ENCODE results near the gene ALG8. TPM values are rescaled to one million over a fixed set of nuclear protein-coding genes. Genes with fewer than 3 reads are reported as not detected.

ALG8 gene
- total RNA-seq, 1 experiment from 2014 or later: 67.5 TPM

DNA sequence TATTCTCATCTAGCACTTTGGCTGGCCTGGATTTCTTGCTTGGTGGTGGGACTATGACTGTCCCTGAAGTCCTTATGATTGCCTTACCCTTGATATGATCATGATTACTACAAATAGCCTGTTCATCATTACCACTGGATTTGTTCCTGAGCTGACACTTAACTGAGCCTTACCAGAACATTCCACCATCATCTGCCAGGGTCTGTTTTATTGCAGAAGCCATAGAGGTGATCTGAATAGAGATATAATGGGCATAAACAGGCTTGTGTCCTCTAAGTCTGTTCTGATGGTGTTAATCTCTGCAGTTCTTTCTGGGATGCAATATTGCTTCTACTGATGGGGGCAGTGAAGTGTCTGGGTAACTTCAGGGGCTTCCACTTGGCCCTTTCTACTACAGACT, 12.4 kb upstream of the ALG8 start:
- intact Hi-C loops (cut with micrococcal nuclease; ENCODE audit: unreplicated experiment): no loop called here
- ChIA-PET CTCF (no interaction called here), POLR2A (ENCODE audit: unreplicated experiment) (no interaction called here)
- Histone ChIP-seq H3K9me2 (ENCODE audit: insufficient read depth) (no peaks in the 10 kb centered on the region), H3K4me3 (no peak overlapping the region), H3K36me3 (ENCODE audit: low read depth) (no peaks in the 10 kb centered on the region), H3K9me3 (ENCODE audit: insufficient read depth, low read depth) (no peaks in the 10 kb centered on the region), H3K27ac (no peak overlapping the region), H3K4me1 (replicated peaks; ENCODE audit: insufficient read depth) (0 out of 2 replicates have a peak, but pooled peaks cover 3% of the 10 kb centered on the region), H3K27me3 (ENCODE audit: insufficient read depth, low read depth) (no peaks in the 10 kb centered on the region), H4K20me1 (ENCODE audit: insufficient read depth) (no peaks in the 10 kb centered on the region), H3K79me2 (ENCODE audit: low read depth) (no peaks in the 10 kb centered on the region), H3K4me2 (no peak overlapping the region), H2AFZ (no peak overlapping the region), H3F3A (ENCODE audit: insufficient read depth, low read depth) (no peaks in the 10 kb centered on the region; the same call in 1 of the 2 replicates)
- no peak for TF ChIP-seq EZH2 (IDR thresholded peaks at IDR 0.05; ENCODE audit: low read depth)
- TF ChIP-seq, protein P1, sequence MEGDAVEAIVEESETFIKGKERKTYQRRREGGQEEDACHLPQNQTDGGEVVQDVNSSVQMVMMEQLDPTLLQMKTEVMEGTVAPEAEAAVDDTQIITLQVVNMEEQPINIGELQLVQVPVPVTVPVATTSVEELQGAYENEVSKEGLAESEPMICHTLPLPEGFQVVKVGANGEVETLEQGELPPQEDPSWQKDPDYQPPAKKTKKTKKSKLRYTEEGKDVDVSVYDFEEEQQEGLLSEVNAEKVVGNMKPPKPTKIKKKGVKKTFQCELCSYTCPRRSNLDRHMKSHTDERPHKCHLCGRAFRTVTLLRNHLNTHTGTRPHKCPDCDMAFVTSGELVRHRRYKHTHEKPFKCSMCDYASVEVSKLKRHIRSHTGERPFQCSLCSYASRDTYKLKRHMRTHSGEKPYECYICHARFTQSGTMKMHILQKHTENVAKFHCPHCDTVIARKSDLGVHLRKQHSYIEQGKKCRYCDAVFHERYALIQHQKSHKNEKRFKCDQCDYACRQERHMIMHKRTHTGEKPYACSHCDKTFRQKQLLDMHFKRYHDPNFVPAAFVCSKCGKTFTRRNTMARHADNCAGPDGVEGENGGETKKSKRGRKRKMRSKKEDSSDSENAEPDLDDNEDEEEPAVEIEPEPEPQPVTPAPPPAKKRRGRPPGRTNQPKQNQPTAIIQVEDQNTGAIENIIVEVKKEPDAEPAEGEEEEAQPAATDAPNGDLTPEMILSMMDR (conservative IDR thresholded peaks at IDR 0.05): no peak
- no peak for DNase-seq
- BruUV-seq (replicated peaks): no TSS peak

DNA sequence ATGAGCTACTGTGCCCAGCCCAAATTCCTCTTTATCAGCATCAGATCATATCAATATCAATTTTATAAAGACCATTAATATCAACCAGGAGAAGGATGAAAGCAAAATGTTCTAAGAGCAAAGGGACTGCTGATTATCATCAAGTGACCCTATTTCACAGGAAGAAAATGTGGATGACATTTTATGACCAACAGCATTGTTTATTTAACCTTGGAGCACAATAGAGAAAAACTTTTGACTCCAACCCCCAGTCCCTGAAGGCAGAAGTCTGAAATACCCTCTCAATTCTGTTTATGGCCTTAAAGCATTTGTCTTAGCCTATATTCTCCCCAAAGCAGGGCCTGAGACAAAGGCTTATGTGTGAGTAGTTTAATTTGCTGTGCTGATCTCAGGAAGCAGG, 11.3 kb upstream of the ALG8 start:
- POLR2A ChIA-PET (ENCODE audit: unreplicated experiment): no interaction called here
- no peak for DNase-seq
- Histone ChIP-seq H2AFZ (no peak overlapping the region), H3K36me3 (ENCODE audit: low read depth) (no peaks in the 10 kb centered on the region), H3K4me2 (no peak overlapping the region), H3F3A (ENCODE audit: insufficient read depth, low read depth) (no peaks in the 10 kb centered on the region; the same call in 1 of the 2 replicates), H3K4me1 (replicated peaks; ENCODE audit: insufficient read depth) (0 out of 2 replicates have a peak, but pooled peaks cover 3% of the 10 kb centered on the region), H3K79me2 (ENCODE audit: low read depth) (no peaks in the 10 kb centered on the region), H3K9me2 (ENCODE audit: insufficient read depth) (no peaks in the 10 kb centered on the region), H3K27me3 (ENCODE audit: insufficient read depth, low read depth) (no peaks in the 10 kb centered on the region), H4K20me1 (ENCODE audit: insufficient read depth) (no peaks in the 10 kb centered on the region), H3K27ac (no peak overlapping the region), H3K4me3 (no peak overlapping the region), H3K9me3 (ENCODE audit: insufficient read depth, low read depth) (no peaks in the 10 kb centered on the region)
- intact Hi-C loops (cut with micrococcal nuclease; ENCODE audit: unreplicated experiment): no loop called here
- CTCF ChIA-PET: no interaction called here
- TF ChIP-seq EZH2 (IDR thresholded peaks at IDR 0.05; ENCODE audit: low read depth): no peak
- TF ChIP-seq, protein P1 (conservative IDR thresholded peaks at IDR 0.05): no peak
- no TSS peak for BruUV-seq (replicated peaks)

DNA sequence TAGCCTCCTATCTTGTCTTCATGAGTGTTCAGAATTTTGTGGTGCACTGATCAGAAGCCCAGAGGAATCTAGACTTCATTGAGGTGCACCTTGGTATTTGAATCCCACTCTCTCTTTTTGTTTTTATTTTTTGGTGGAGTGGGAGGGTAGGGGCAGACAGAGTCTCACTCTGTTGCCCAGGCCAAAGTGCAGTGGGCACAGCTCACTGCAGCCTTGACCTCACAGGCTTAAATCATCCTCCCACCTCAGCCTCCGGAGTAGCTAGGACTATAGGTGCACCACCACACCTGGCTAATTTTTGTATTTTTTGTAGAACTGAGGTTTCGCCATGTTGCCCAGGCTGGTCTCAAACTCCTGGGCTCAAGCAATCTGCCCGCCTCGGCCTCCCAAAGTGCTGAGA, 10.9 kb upstream of the ALG8 start:
- H3K36me3 ChIP-seq (ENCODE audit: low read depth): no peaks in the 10 kb centered on the region
- no peaks in the 10 kb centered on the region for H3K9me2 ChIP-seq (ENCODE audit: insufficient read depth)
- BruUV-seq (replicated peaks): no TSS peak
- no peak overlapping the region for H3K4me3 ChIP-seq
- intact Hi-C loops (cut with micrococcal nuclease; ENCODE audit: unreplicated experiment): no loop called here
- ChIA-PET POLR2A (ENCODE audit: unreplicated experiment) (no interaction called here), CTCF (no interaction called here)
- H3K27me3 ChIP-seq (ENCODE audit: insufficient read depth, low read depth): no peaks in the 10 kb centered on the region
- no peak overlapping the region for H3K4me2 ChIP-seq
- H3K9me3 ChIP-seq (ENCODE audit: insufficient read depth, low read depth): no peaks in the 10 kb centered on the region
- no peak for TF ChIP-seq EZH2 (IDR thresholded peaks at IDR 0.05; ENCODE audit: low read depth)
- TF ChIP-seq, protein P1 (conservative IDR thresholded peaks at IDR 0.05): no peak
- no peaks in the 10 kb centered on the region; the same call in 1 of the 2 replicates for H3F3A ChIP-seq (ENCODE audit: insufficient read depth, low read depth)
- 0 out of 2 replicates have a peak, but pooled peaks cover 3% of the 10 kb centered on the region for H3K4me1 ChIP-seq (replicated peaks; ENCODE audit: insufficient read depth)
- no peaks in the 10 kb centered on the region for H4K20me1 ChIP-seq (ENCODE audit: insufficient read depth)
- H3K79me2 ChIP-seq (ENCODE audit: low read depth): no peaks in the 10 kb centered on the region
- H2AFZ ChIP-seq: no peak overlapping the region
- H3K27ac ChIP-seq: no peak overlapping the region
- DNase-seq: no peak
